Bronchus fibroblast of lung (primary cell): Measurements from ENCODE around the gene PRAMEF6. TPM values are rescaled to one million over a fixed set of nuclear protein-coding genes. Genes with fewer than 3 reads are reported as not detected.

Experiments used
- total RNA-seq: library from RNA; depleted of rRNA; stranded (reverse); fragments of >200 nt; gene quantifications from 2 replicates; pipeline ENCODE4 v1.2.3, GENCODE V29; 2015

Gene PRAMEF6
- total RNA-seq, result not detected in 2 replicates

DNA sequence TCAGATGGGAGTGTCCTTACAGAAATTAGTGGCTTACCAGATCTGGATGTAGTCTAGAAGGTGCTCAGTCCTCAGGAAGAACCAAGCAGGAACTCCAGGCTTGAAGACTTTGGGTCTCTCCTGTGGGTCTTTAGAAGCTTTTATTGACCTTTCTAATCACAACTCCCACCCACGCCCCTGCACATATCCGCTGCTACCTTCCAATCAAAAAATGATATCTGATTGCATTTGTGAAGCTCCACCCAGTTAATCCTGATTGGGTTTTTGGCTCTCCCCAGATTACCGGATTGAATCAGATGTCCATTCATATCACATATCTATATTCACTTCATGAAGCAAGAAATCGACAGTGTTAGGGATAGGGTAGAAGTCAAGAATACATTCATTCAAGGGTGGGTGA is at the start of gene PRAMEF6:
TSS of gene PRAMEF6 (minus strand) at position 101 of the 400 bp plus-strand sequence. CDS start 5,062 bp downstream, outside the sequence.

DNA sequence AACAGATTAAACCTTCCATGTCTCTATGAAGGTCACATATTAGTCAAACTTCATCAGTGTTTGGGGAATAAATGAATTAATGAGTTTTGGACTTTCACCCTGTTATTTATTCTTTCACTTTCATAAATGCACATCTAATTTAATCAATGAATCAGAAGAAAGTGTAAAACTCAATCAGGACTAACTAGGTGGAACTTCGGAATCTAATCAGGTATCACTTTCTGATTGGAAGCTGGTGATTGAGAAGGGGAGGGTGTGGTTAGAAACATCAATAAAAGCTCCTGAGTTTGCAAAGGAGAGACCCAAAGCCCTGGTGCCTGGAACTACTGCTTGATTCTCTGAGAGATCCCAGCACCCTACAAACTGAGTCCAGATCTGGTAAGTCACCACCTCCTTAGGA is 31.1 kb downstream of the PRAMEF6 start, which contains the start of gene PRAMEF7:
TSS of gene PRAMEF7 (plus strand) at position 301 of the 400 bp plus-strand sequence. CDS start 1,083 bp downstream, outside the sequence.

DNA sequence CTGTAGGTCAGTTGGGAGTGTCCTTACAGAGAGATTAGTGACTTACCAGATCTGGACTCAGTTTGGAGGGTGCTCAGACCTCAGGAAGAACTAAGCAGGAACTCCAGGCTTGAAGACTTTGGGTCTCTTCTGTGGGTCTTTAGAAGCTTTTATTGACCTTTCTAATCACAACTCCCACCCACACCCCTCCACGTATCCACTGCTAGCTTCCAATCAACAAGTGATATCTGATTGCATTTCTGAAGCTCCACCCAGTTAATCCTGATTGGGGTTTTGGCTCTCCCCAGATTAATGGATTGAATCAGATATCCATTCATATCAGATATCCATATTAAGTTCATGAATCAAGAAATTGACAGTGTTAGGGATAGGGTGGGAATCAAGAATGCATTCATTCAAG is 49.2 kb downstream of the PRAMEF6 start, which contains the start of gene PRAMEF10:
TSS of gene PRAMEF10 (minus strand) at position 101 of the 400 bp plus-strand sequence. CDS start 2,423 bp downstream, outside the sequence.

Other genes with a start within 250 kb of the PRAMEF6 start
- gene AADACL3, start 231.5 kb downstream of the PRAMEF6 start, total RNA-seq, result not detected in 2 replicates
- not detected in 2 replicates for gene CFAP107, start 201.4 kb downstream of the PRAMEF6 start, total RNA-seq
- gene PRAMEF12, start 173.8 kb downstream of the PRAMEF6 start, total RNA-seq, result not detected in 2 replicates
- gene PRAMEF1, start 156.2 kb downstream of the PRAMEF6 start, total RNA-seq, result not detected in 2 replicates
- gene PRAMEF11, start 116.2 kb downstream of the PRAMEF6 start, total RNA-seq, result not detected in 2 replicates
- not detected in 2 replicates for gene HNRNPCL1, start 98.9 kb downstream of the PRAMEF6 start, total RNA-seq
- not detected in 2 replicates for gene PRAMEF2, start 90.5 kb downstream of the PRAMEF6 start, total RNA-seq
- not detected in 2 replicates for gene PRAMEF4, start 61.4 kb downstream of the PRAMEF6 start, total RNA-seq
- gene PRAMEF10, start 49.3 kb downstream of the PRAMEF6 start, total RNA-seq, result not detected in 2 replicates
- not detected in 2 replicates for gene PRAMEF7, start 31.0 kb downstream of the PRAMEF6 start, total RNA-seq
- gene PRAMEF27, start 109.0 kb upstream of the PRAMEF6 start, total RNA-seq, result not detected in 2 replicates
- gene HNRNPCL3, start 113.2 kb upstream of the PRAMEF6 start, total RNA-seq, result not detected in 2 replicates
- gene PRAMEF25, start 123.2 kb upstream of the PRAMEF6 start, total RNA-seq, result not detected in 2 replicates
- gene HNRNPCL2, start 169.3 kb upstream of the PRAMEF6 start, total RNA-seq, result not detected in 2 replicates
- gene PRAMEF26, start 208.4 kb upstream of the PRAMEF6 start, total RNA-seq, result not detected in 2 replicates
- gene HNRNPCL4, start 218.1 kb upstream of the PRAMEF6 start, total RNA-seq, result not detected in 2 replicates
- not detected in 2 replicates for gene PRAMEF9, start 224.3 kb upstream of the PRAMEF6 start, total RNA-seq